COLO668 (cell line): ENCODE data around the gene FKBP1A.

Experiments
- DNase-seq: peaks from one replicate; lab custom pipeline; 2025; ENCODE audit not compliant: unreplicated experiment; lab: John Stamatoyannopoulos, UW

Gene FKBP1A

GRCh38 chr20:1392693-1393506 lies at the start of gene FKBP1A:
Gene FKBP1A (minus strand): TSS chr20:1393054. CDS start chr20:1392998, 56 bp downstream.
- DNase-seq = peak; percentile 98

GRCh38 chr20:1442304-1442703 lies 49.5 kb upstream of the FKBP1A start:
- no peak for DNase-seq

- no peak for DNase-seq
Observed at GRCh38 chr20:1441133-1441532, 48.3 kb upstream of the FKBP1A start.

GRCh38 chr20:1440024-1440423 lies 47.2 kb upstream of the FKBP1A start:
- DNase-seq = peak; percentile 15

GRCh38 chr20:1438361-1438760 lies 45.5 kb upstream of the FKBP1A start:
- no peak for DNase-seq

GRCh38 chr20:1437235-1437904 lies 44.5 kb upstream of the FKBP1A start:
- DNase-seq = peak; percentile 82

GRCh38 chr20:1436263-1436662 lies 43.4 kb upstream of the FKBP1A start:
- no peak for DNase-seq

- DNase-seq = no peak
Observed at GRCh38 chr20:1435337-1435699, 42.5 kb upstream of the FKBP1A start.

- peak; percentile 68 for DNase-seq
Observed at GRCh38 chr20:1434571-1435336, 41.9 kb upstream of the FKBP1A start.

GRCh38 chr20:1431158-1431557 lies 38.3 kb upstream of the FKBP1A start:
- DNase-seq = no peak

- DNase-seq = no peak
Observed at GRCh38 chr20:1430004-1430451, 37.2 kb upstream of the FKBP1A start.

GRCh38 chr20:1429143-1429728 lies 36.4 kb upstream of the FKBP1A start:
- no peak for DNase-seq

GRCh38 chr20:1427457-1428054 lies 34.7 kb upstream of the FKBP1A start:
- DNase-seq = peak; percentile 94

GRCh38 chr20:1426231-1426849 lies 33.5 kb upstream of the FKBP1A start:
- no peak for DNase-seq

- DNase-seq = no peak
Observed at GRCh38 chr20:1424336-1424735, 31.5 kb upstream of the FKBP1A start.

GRCh38 chr20:1423625-1424106 lies 30.8 kb upstream of the FKBP1A start:
- DNase-seq = no peak

GRCh38 chr20:1423206-1423605 lies 30.4 kb upstream of the FKBP1A start:
- DNase-seq = no peak

- DNase-seq = no peak
Observed at GRCh38 chr20:1422753-1423152, 29.9 kb upstream of the FKBP1A start.

- no peak for DNase-seq
Observed at GRCh38 chr20:1420066-1420465, 27.2 kb upstream of the FKBP1A start.

- no peak for DNase-seq
Observed at GRCh38 chr20:1418350-1418749, 25.5 kb upstream of the FKBP1A start.
